NOMO-1 (cell line): ENCODE results near the gene KRT23.

Experiments used
- DNase-seq, 2 experiments: peaks; one replicate each; lab custom pipeline; 2025; ENCODE audit not compliant: unreplicated experiment in 2 of 2; lab: John Stamatoyannopoulos, UW

Gene KRT23, protein sequence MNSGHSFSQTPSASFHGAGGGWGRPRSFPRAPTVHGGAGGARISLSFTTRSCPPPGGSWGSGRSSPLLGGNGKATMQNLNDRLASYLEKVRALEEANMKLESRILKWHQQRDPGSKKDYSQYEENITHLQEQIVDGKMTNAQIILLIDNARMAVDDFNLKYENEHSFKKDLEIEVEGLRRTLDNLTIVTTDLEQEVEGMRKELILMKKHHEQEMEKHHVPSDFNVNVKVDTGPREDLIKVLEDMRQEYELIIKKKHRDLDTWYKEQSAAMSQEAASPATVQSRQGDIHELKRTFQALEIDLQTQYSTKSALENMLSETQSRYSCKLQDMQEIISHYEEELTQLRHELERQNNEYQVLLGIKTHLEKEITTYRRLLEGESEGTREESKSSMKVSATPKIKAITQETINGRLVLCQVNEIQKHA

GRCh38 chr17:40937384-40937819, at the start of gene KRT23:
KRT23 (minus strand) TSS chr17:40937646; CDS start chr17:40936603, 1,043 bp downstream.
- DNase-seq: no peak

DNA sequence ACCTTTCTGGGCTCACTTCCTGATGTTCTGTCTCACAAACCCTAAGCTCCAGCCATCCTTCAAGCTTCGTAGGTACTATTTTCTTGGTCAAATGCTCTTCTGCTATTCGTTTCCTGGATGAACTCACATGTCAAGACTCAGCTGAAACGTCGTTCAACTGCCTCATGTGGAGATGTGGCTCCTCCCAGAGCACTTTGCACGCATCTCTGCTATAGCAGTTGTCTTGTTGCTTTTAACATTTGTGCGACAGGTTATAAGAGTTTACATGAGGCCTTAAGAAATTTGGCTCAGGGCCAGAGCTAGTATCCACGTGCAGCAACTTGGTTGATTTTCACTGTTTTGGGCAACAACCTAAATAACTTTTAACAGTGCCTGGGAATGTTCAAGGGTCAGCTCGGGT, 49.5 kb upstream of the KRT23 start:
- DNase-seq: no peak

- no peak for DNase-seq
These were observed 46.8 kb upstream of the KRT23 start, which contains the start of gene KRT40 for GRCh38 chr17:40984226-40984625. KRT40 (minus strand) TSS chr17:40984326; CDS start chr17:40984273, 53 bp downstream.

DNA sequence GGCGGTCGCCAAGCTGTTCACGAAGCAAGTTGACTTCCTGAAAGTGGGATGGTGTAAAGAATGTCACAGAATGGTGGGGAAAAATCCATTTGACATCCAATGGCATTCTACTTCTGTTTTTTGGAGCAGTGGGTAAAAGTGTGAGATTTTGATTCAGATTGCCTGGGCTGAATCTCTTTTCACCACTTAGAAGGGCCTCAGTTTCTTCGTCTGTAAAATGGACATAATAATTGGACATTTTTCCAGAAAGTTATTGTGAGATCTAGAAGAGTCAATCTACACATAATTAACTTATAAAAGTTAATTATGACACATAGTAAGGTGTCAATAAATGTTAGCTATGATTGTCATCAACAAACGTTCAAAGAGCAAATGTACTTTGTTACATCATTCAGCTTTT, 43.7 kb upstream of the KRT23 start:
- DNase-seq: no peak

GRCh38 chr17:40980596-40980995, 43.1 kb upstream of the KRT23 start:
- no peak for DNase-seq

- no peak for DNase-seq
These were observed 42.7 kb upstream of the KRT23 start for GRCh38 chr17:40980117-40980516.

DNA sequence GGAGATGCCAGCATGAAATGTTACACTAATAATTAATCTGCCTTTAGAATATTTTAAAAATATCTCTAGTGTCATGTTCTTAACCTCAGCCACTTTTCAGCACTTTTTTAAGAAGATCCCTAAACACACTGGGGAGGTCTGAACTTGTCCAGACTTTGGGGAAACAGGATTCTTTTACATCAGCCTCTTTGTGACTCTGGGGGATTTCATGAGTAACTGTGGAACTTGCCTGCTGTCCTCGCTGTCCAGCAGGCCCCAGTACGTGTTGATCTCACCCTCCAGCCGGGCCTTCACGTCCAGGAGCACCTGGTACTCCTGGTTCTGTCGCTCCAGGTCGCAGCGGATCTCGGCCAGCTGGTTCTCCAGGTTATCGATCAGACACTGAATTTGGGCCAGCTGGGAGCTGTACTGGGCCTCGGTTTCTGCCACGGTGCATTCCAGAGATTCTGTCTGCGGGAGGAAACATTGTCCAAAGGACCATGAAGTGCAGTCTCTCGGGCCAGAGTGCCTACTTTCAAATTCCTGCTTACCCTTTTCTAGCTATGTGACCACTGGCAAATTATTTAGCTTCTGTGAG, 41.2 kb upstream of the KRT23 start:
- no peak for DNase-seq

DNA sequence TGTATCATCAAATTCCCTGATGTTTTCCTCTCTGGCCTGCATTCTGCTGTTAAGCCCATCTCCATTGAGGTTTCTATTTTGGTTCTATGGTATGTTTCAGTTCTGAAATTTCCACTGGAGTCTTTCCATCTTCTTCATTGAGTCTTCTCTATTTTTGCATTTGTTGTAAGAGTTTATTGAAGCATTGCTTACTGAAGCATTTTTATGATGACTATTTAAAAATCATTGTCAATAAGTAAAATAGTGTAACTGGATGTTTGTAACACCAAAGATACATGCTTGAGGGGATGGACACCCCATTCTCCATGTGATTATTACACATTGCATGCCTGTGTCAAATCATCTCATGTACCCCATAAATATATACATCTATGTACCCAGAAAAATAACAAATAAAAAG, 38.1 kb upstream of the KRT23 start:
- no peak for DNase-seq

DNA sequence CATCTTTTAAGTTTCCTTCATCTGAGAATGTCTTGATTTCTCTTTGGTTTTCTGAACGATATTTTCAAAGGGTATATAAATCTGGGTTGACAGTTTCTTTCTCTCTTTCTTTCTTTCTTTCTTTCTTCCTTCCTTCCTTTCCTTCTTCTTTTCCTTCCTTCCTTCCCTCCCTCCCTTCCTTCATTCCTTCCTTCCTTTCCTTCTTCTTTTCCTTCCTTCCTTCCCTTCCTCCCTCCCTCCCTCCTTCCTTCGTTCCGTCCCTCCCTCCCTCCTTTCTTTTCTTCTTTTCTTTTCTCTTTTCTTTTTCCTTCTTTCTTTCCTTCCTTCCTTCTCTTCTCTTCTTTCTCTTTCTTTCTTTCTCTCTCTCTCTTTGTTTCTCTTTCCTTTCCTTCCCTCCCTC, 36.9 kb upstream of the KRT23 start:
- DNase-seq: no peak

GRCh38 chr17:40967582-40967981, 30.1 kb upstream of the KRT23 start:
- no peak for DNase-seq

GRCh38 chr17:40966848-40967247, 29.4 kb upstream of the KRT23 start, which contains the start of gene KRT39:
KRT39 (minus strand) TSS chr17:40966948; CDS start chr17:40966856, 92 bp downstream.
- no peak for DNase-seq

DNA sequence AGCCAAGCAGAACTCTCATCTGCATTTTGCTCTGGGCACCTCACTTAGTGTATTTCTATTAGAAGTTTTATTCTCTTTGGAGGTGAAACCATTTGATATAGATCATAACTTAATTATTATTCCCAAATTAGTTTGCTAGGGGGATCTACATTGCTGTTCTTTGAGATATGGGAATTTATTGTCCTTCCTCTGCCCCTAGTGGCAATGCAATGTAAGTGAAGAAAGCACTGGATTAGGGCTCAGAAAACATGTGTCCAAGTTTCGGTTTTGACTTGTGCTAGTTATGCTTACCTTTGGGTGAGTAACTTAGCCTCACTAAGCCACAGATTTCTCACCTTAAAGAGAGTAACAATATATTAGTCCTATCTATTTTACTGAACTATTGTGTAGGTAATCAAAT, 26.4 kb upstream of the KRT23 start:
- DNase-seq: peak in 1 of 2 experiments; percentile 12

GRCh38 chr17:40962059-40962561, 24.7 kb upstream of the KRT23 start:
- no peak for DNase-seq

DNA sequence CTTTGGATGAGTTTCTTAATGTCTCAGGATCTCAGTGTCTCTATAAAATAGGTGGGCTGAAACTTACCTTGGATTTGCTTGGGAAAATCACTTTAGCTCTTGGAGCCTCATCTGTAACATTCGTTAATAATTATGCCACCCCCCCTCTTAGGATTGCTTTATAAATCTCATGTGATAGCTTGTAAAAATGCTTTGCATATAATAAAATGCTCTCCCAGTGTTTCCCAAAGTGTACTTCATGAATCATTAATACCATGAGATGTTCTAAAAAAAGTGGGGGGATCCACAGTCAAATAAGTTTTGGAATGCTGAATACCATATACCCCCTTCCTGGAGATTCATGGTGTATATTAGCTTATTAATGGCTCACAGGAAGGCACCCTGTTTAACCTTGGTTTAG, 24.1 kb upstream of the KRT23 start:
- no peak for DNase-seq

DNA sequence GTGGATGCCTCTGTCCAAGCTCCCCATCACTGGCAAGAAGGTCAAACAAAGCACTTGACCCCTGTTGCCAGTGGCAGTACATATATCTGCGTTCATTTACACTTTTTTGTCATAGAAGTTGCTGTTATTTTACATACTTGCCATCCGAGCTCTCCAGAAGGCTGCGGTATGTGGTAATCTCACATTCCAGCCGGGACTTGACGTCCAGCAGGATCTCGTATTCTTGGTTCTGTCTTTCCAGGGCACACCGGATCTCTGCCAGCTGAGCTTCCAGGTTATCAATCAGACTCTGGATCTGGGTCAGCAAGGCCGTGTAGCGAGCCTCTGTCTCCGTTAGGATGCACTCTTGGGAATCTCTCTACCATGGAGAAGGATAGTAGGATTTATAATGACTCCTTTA, 22.7 kb upstream of the KRT23 start:
- DNase-seq: no peak

DNA sequence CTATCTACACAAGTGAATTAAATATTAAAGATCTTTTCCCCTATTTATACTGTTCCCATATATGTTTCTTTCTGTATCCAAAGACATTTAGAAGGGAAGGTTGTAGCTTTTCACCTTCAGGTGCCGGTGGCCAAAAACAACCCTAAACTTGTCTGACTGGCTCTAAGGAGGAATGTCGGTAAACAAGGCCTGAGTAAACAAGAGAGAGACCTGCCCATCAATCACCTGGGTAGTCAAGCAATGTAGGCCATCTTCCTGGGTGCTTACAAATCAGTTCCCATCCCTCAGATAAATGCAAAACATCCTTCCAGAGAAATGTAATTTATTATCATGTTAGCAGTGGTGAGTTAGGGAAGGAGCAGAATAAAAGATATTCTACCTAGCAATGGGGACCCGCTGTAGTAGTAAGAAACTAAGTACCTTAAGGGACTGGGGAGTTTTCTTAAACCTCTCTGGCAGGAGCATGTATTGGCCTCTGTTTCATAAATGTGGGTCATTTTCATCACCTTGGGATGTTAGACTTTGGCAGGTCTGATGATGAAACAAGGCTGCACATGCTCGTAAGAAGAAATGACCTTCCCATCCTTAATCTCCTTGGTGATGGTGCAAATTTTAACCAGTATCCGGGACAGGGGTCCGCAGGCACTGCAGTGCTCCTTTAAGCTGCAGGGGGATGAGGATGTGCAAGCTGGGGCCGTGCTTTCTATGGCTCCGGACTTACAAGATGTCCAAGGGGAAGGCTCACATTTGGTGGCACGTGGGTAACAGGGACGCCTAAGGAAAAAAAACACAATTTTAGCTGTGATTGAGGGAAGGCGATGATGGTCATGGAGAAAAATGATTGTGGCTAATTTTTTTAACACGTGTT, 20.9 kb upstream of the KRT23 start:
- no peak for DNase-seq

GRCh38 chr17:40956401-40957254, 19.2 kb upstream of the KRT23 start:
- peak; percentile 36 to 81 for DNase-seq

DNA sequence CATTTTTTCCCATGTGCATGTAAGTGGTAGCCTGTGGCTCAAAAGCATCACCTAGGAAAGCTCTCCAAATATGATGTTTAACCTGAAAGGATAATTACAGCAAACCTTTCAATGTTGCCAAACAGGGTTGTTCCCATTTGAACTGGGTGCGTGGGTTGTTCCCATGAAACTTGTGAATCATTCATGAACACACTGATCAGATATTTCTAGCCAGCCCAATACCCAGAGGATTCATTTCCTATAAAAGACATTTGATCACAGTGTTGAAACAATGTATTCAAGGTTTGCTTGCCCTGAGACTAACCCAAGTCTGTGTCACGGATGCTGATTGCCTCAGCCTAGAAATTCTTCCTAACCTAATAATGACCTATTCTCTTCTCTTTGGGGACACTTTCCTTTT, 16.4 kb upstream of the KRT23 start:
- no peak for DNase-seq

DNA sequence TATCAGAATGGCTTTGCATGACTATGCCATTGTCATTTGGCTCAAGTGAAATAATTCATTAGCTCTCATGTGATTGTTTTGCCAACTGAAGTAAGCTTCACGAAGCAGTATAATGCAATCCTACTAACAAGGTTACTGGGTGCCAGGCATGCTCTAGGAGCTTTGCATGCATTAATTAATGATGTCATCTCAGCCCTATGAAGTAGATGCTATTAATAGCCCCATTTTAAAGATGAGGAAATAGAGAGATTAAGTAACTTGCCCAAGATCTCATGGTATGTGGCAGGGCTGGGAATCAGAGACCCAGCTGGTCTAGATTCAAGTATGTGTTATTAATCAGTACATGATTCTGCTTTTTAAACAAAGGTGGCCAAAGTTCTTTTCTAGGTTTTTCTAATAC, 15.2 kb upstream of the KRT23 start:
- peak in 1 of 2 experiments; percentile 43 for DNase-seq

GRCh38 chr17:40952154-40952553, 14.7 kb upstream of the KRT23 start:
- DNase-seq: no peak
